ENCODE measurements around the gene FBXL3.

DNA sequence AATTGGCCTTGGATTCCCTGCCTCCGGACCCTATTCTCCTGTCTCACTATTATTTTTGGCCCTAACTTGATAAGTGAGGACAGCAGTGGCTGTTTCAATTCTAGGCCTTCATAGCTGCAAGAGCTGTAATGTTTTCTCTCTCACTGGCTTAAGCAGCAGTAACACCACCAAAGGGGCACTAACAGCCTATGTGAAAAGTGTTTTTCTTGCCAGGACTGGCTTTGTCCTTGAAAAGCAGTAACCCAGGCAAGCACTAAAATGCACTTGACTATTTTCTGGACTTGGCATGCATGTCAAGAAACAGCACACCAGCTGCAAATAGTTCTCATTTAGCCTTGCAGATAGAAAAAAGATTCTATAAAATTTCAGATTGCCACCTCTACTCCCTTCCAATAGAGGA is 9.3 kb upstream of the FBXL3 start:
- no peak for TF ChIP-seq ZNF274 (IDR thresholded peaks at IDR 0.05; ENCODE audit: low read depth, low read length)
- no peak for TF ChIP-seq SUZ12 (IDR thresholded peaks at IDR 0.05; ENCODE audit: extremely low read depth, insufficient read depth, insufficient read length)
- no peak for TF ChIP-seq YY1 (IDR thresholded peaks at IDR 0.05; ENCODE audit: insufficient read depth, insufficient read length)
